Stimulated activated CD4-positive, alpha-beta T cell treated with anti-CD3 and anti-CD28 coated beads, TNF-alpha, amount 100 ng/mL, for 48 hours (primary cell): ENCODE data around the gene PPWD1.

Source experiments
- DNase-seq, 3 donors: peaks; one replicate each; pipeline ENCODE4 v3.0.0-alpha.2; 2020; ENCODE audit warnings: low read depth in 3 of 3

Gene PPWD1

DNA sequence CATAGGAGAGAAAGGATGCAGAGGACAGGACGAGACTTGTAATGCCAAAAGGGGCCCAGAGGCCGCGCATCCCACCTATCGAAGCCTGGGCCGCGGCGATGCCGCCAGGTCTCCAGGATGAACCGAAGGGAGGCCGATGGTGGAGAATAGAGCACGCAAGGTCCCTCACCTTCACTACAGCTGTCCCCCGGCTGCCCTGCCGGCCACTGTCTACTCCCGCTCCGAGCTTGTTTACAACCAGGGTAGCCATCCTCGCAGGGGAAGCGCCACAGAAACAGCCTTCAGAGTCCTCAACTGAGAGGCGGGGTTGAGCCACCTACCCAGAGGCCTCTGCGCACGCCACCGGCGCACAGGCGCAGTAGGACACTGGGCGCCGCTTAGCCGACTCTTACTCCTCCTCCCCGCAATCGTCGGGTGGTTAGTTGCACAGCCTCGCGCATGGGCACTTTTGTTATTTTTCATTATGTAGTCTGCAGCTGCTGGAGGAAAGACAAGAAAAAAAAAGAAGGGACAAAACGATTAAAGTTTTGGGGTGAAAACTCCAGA lies 61.0 kb downstream of the PPWD1 start, which contains the start of gene TRIM23:
Gene TRIM23, minus strand, starts transcription at position 309 of the 546 bp plus-strand sequence. Its CDS starts 59 bp downstream, at position 250.
- DNase-seq = peak; percentile 79 to 86 (median 80)

DNA sequence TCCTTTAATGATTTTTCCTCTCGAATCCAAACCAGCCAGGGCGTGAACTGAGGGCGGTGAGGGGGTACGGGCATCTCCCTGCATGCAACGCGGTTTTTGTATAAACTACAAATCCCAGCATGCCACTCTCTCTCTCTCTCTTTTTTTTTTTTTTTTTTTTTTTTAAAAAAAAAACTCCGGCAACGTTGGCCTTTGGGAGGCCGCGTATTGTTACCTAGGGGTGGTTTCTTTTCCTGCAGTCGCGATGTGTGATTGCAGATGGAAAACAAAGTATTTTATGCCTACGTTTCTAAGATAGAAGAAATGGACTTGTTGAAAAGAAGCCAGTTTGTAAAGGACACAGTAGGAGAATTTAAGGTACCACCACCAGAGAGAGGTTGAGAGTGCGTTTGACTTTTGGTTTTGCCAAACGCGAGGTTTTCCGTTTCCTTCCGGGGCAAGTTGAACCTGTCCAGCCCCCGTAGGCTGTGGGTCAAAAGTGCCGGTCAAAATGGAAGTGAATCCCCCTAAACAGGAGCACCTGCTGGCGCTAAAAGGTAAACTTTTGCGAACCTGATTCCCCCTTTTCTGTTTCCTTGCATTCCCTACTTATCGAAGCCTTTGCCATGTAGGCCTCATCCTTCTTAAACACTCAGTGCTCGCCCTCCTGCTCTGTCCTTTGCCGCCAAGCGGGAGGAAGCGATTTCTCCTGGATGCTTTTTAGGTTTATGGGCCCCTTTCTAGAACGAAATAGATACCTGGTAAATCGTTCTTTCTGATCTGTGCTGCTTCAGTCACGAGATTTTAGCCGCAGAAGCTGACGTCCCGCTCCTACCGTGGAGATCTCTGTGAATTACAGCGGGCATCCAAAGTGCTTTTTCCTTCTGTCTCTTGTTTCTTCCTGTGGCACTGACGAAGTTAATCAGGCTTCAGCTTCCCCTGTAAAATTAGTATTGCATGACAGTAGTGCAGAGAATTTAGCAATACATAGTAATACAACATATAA lies 61.8 kb downstream of the PPWD1 start, which contains the start of the genes SHLD3 and TRAPPC13:
Gene SHLD3, plus strand, starts transcription at position 457 of the 985 bp plus-strand sequence. CDS start 4,561 bp downstream, outside the sequence.
Gene TRAPPC13, plus strand, starts transcription at position 457 of the 985 bp plus-strand sequence. Its CDS starts 34 bp downstream, at position 491.
- peak; percentile 52 to 68 (median 67) for DNase-seq

GRCh38 chr5:65625743-65626142 lies 62.6 kb downstream of the PPWD1 start:
- DNase-seq = no peak

DNA sequence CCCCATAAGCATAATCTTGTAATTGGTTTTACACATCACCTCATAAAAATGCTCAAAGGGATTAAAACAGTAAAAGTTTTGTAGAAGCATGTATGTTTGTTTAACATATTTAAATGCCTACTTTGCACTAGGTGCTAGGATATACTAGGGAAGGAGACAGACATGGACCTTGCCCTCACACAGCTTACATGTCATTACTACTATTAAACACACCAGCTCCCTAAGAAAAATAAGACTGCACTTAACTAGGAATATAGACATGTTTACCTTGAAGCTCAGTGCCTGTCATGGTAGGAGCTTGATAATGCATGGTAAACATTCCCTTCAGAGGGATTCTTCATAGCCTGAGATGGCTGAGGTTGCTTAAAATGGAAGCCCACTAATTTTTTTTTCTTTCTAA lies 67.9 kb downstream of the PPWD1 start:
- DNase-seq = no peak
